CD8-positive, alpha-beta memory T cell (primary cell): ENCODE results near the gene LIN7C. TPM values are rescaled to one million over a fixed set of nuclear protein-coding genes. Genes with fewer than 3 reads are reported as not detected.

ENCODE experiments used
- CTCF ChIA-PET: fragments of 350-600 bp; sonication (Branson Sonifier 250); formaldehyde crosslinking; loops from one replicate; lab custom pipeline; 2021; ENCODE audit warnings: antibody characterized with exemption; lab: Charles Lee
- POLR2A ChIA-PET: fragments of 350-600 bp; sonication (Branson Sonifier 250); formaldehyde crosslinking; loops from one replicate; lab custom pipeline; 2021; ENCODE audit warnings: antibody characterized with exemption; lab: Charles Lee
- DNase-seq, 5 donors: peaks; one replicate each; pipeline versions ENCODE4 v3.0.0 to v3.0.0-alpha.2; 2020 to 2022; ENCODE audit warnings: mixed read lengths in 1 of 5
- H3K27ac ChIP-seq: one replicate; pipeline ENCODE4 v1.7.0; 2013; ENCODE audit warnings: low read depth, mild to moderate bottlenecking, low read length, moderate library complexity
- H3K27me3 ChIP-seq: 2 replicates; pipeline ENCODE4 v1.7.0; 2013; ENCODE audit warnings: low read length, mild to moderate bottlenecking; ENCODE audit not compliant: insufficient read depth, poor library complexity, severe bottlenecking
- H3K36me3 ChIP-seq: 2 replicates; pipeline ENCODE4 v1.7.0; 2013; ENCODE audit warnings: mild to moderate bottlenecking, low read length, moderate library complexity; ENCODE audit not compliant: insufficient read depth
- H3K4me1 ChIP-seq: 2 replicates; pipeline ENCODE4 v1.7.0; 2013; ENCODE audit warnings: mild to moderate bottlenecking, low read length, moderate library complexity; ENCODE audit not compliant: insufficient read depth
- H3K4me3 ChIP-seq: 2 replicates; pipeline ENCODE4 v1.7.0; 2013; ENCODE audit warnings: mild to moderate bottlenecking, low read length
- H3K9me3 ChIP-seq: 2 replicates; pipeline ENCODE4 v1.7.0; 2013; ENCODE audit warnings: mild to moderate bottlenecking, low read length
- H3K27ac Mint-ChIP-seq, 8 donors: one replicate each; pipeline ENCODE4 v1.8.0; 2020 to 2021; ENCODE audit warnings: mixed read lengths in 8 of 8, mild to moderate bottlenecking in 6 of 8, inconsistent platforms in 3 of 8, moderate library complexity in 3 of 8
- H3K27me3 Mint-ChIP-seq, 2 donors: one replicate each; pipeline ENCODE4 v1.8.0; 2020 to 2021; ENCODE audit warnings: mixed read lengths in 2 of 2, mild to moderate bottlenecking in 1 of 2, moderate library complexity in 1 of 2
- H3K36me3 Mint-ChIP-seq, 3 donors: one replicate each; pipeline ENCODE4 v1.8.0; 2020 to 2021; ENCODE audit warnings: mixed read lengths in 3 of 3, inconsistent platforms in 1 of 3, mild to moderate bottlenecking in 1 of 3
- H3K4me1 Mint-ChIP-seq, 3 donors: one replicate each; pipeline ENCODE4 v1.8.0; 2020 to 2021; ENCODE audit warnings: mixed read lengths in 3 of 3, inconsistent platforms in 1 of 3, mild to moderate bottlenecking in 1 of 3
- H3K4me3 Mint-ChIP-seq, 7 donors: one replicate each; pipeline ENCODE4 v1.8.0; 2020 to 2021; ENCODE audit warnings: mixed read lengths in 7 of 7, mild to moderate bottlenecking in 6 of 7, moderate library complexity in 4 of 7, inconsistent platforms in 2 of 7
- H3K9me3 Mint-ChIP-seq, 5 donors: one replicate each; pipeline ENCODE4 v1.8.0; 2020 to 2022; ENCODE audit warnings: mixed read lengths in 5 of 5, mild to moderate bottlenecking in 3 of 5, moderate library complexity in 2 of 5, inconsistent platforms in 1 of 5
- polyA plus RNA-seq: library from polyadenylated mRNA; unstranded; fragments of 300-500 nt; fragmentation: Illumina TruSeq; gene quantifications from one replicate; pipeline ENCODE4 v1.2.3, GENCODE V29; 2021
- total RNA-seq, 2 experiments: library from RNA; stranded (reverse); gene quantifications; one replicate each; pipeline ENCODE4 v1.2.3, GENCODE V29; 2021

LIN7C gene
- total and polyA plus RNA-seq, 3 experiments from 2014 or later = 14.7 to 28.9 (median 27.4) TPM

GRCh38 chr11:27468209-27468994 lies 38.2 kb downstream of the LIN7C start:
- Mint-ChIP-seq H3K27me3 (peaks cover 10 to 62% of the 10 kb centered on the region in 2 donors), H3K36me3 (peaks cover 0 to 3% (median 0%) of the 10 kb centered on the region in 3 donors), H3K9me3 (no peaks in the 10 kb centered on the region), H3K4me1 (peaks cover 16 to 20% (median 18%) of the 10 kb centered on the region in 3 donors), H3K4me3 (no peak overlapping the region), H3K27ac (no peak overlapping the region)
- DNase-seq = no peak
- Histone ChIP-seq H3K36me3 (no peaks in the 10 kb centered on the region), H3K9me3 (no peaks in the 10 kb centered on the region), H3K27me3 (no peaks in the 10 kb centered on the region), H3K4me1 (peaks cover 9% of the 10 kb centered on the region), H3K27ac (no peak overlapping the region), H3K4me3 (no peak overlapping the region)
- POLR2A ChIA-PET = no interaction called here
- CTCF ChIA-PET = no interaction called here

GRCh38 chr11:27467181-27467913 lies 39.2 kb downstream of the LIN7C start:
- H3K9me3 Mint-ChIP-seq = no peaks in the 10 kb centered on the region
- POLR2A ChIA-PET = no interaction called here
- no peaks in the 10 kb centered on the region for H3K9me3 ChIP-seq
- H3K36me3 Mint-ChIP-seq = no peaks in the 10 kb centered on the region
- peaks cover 10 to 59% of the 10 kb centered on the region in 2 donors for H3K27me3 Mint-ChIP-seq
- H3K4me3 ChIP-seq = no peak overlapping the region
- no peak overlapping the region for H3K27ac Mint-ChIP-seq
- peaks cover 8 to 10% (median 9%) of the 10 kb centered on the region in 3 donors for H3K4me1 Mint-ChIP-seq
- no peak overlapping the region for H3K27ac ChIP-seq
- peaks cover 9% of the 10 kb centered on the region for H3K4me1 ChIP-seq
- no peaks in the 10 kb centered on the region for H3K27me3 ChIP-seq
- DNase-seq = no peak
- CTCF ChIA-PET = no interaction called here
- no peak overlapping the region for H3K4me3 Mint-ChIP-seq
- no peaks in the 10 kb centered on the region for H3K36me3 ChIP-seq

- ChIA-PET POLR2A (no interaction called here), CTCF (no interaction called here)
- Mint-ChIP-seq H3K4me1 (peaks cover 6 to 7% (median 6%) of the 10 kb centered on the region in 3 donors), H3K4me3 (no peak overlapping the region), H3K27ac (peak overlapping the region in 1 of 8 donors; percentile 17), H3K9me3 (no peaks in the 10 kb centered on the region), H3K27me3 (peaks cover 7 to 67% of the 10 kb centered on the region in 2 donors), H3K36me3 (no peaks in the 10 kb centered on the region)
- no peaks in the 10 kb centered on the region for H3K36me3 ChIP-seq
- H3K4me1 ChIP-seq = peaks cover 7% of the 10 kb centered on the region
- no peaks in the 10 kb centered on the region for H3K27me3 ChIP-seq
- no peak overlapping the region for H3K4me3 ChIP-seq
- no peaks in the 10 kb centered on the region for H3K9me3 ChIP-seq
- DNase-seq = no peak
- H3K27ac ChIP-seq = no peak overlapping the region
Observed at GRCh38 chr11:27466363-27466762, 40.2 kb downstream of the LIN7C start.

- no peaks in the 10 kb centered on the region for H3K9me3 ChIP-seq
- H3K4me1 Mint-ChIP-seq = no peaks in the 10 kb centered on the region
- no peaks in the 10 kb centered on the region for H3K4me1 ChIP-seq
- H3K9me3 Mint-ChIP-seq = no peaks in the 10 kb centered on the region
- no peak overlapping the region for H3K27ac Mint-ChIP-seq
- H3K27me3 Mint-ChIP-seq = peaks cover 5 to 63% of the 10 kb centered on the region in 2 donors
- POLR2A ChIA-PET = no interaction called here
- no peak for DNase-seq
- H3K36me3 ChIP-seq = no peaks in the 10 kb centered on the region
- no peak overlapping the region for H3K4me3 ChIP-seq
- no peaks in the 10 kb centered on the region for H3K36me3 Mint-ChIP-seq
- H3K27me3 ChIP-seq = no peaks in the 10 kb centered on the region
- H3K4me3 Mint-ChIP-seq = no peak overlapping the region
- H3K27ac ChIP-seq = no peak overlapping the region
- CTCF ChIA-PET = no interaction called here
Observed at GRCh38 chr11:27465629-27466028, 40.9 kb downstream of the LIN7C start.

- Mint-ChIP-seq H3K27me3 (peaks cover 6 to 56% of the 10 kb centered on the region in 2 donors), H3K27ac (no peak overlapping the region), H3K9me3 (no peaks in the 10 kb centered on the region), H3K4me3 (no peak overlapping the region), H3K36me3 (no peaks in the 10 kb centered on the region), H3K4me1 (no peaks in the 10 kb centered on the region)
- ChIA-PET POLR2A (no interaction called here), CTCF (no interaction called here)
- Histone ChIP-seq H3K9me3 (no peaks in the 10 kb centered on the region), H3K4me1 (no peaks in the 10 kb centered on the region), H3K27ac (no peak overlapping the region), H3K4me3 (no peak overlapping the region), H3K36me3 (no peaks in the 10 kb centered on the region), H3K27me3 (no peaks in the 10 kb centered on the region)
- DNase-seq = no peak
Observed at GRCh38 chr11:27464909-27465308, 41.7 kb downstream of the LIN7C start.

GRCh38 chr11:27464289-27464696 lies 42.3 kb downstream of the LIN7C start:
- Histone ChIP-seq H3K4me3 (no peak overlapping the region), H3K36me3 (no peaks in the 10 kb centered on the region), H3K4me1 (no peaks in the 10 kb centered on the region), H3K9me3 (no peaks in the 10 kb centered on the region), H3K27ac (no peak overlapping the region), H3K27me3 (no peaks in the 10 kb centered on the region)
- Mint-ChIP-seq H3K4me3 (no peak overlapping the region), H3K4me1 (no peaks in the 10 kb centered on the region), H3K36me3 (no peaks in the 10 kb centered on the region), H3K9me3 (no peaks in the 10 kb centered on the region), H3K27me3 (peaks cover 5 to 52% of the 10 kb centered on the region in 2 donors), H3K27ac (no peak overlapping the region)
- ChIA-PET CTCF (no interaction called here), POLR2A (no interaction called here)
- no peak for DNase-seq

GRCh38 chr11:27462543-27462942 lies 44.0 kb downstream of the LIN7C start:
- Mint-ChIP-seq H3K4me1 (no peaks in the 10 kb centered on the region), H3K9me3 (no peaks in the 10 kb centered on the region)
- CTCF ChIA-PET = no interaction called here

More at GRCh38 chr11:27462543-27462942, 44.0 kb downstream of the LIN7C start:
- Histone ChIP-seq H3K9me3 (no peaks in the 10 kb centered on the region), H3K4me1 (no peaks in the 10 kb centered on the region), H3K27ac (no peak overlapping the region), H3K4me3 (no peak overlapping the region), H3K36me3 (no peaks in the 10 kb centered on the region), H3K27me3 (no peaks in the 10 kb centered on the region)
- peaks cover 4 to 40% of the 10 kb centered on the region in 2 donors for H3K27me3 Mint-ChIP-seq
- H3K4me3 Mint-ChIP-seq = no peak overlapping the region
- no peaks in the 10 kb centered on the region for H3K36me3 Mint-ChIP-seq
- H3K27ac Mint-ChIP-seq = no peak overlapping the region
- POLR2A ChIA-PET = no interaction called here
- DNase-seq = no peak
